Measurements from ENCODE around the gene GABRR2. TPM values are rescaled to one million over a fixed set of nuclear protein-coding genes. Genes with fewer than 3 reads are reported as not detected.

The GABRR2 gene
- total RNA-seq, 2 donors from 2014 or later = 0.48 to 0.49 TPM

GRCh38 chr6:89281779-89282246 is 33.3 kb downstream of the GABRR2 start:
- no peaks in the 10 kb centered on the region for H3K27me3 ChIP-seq
- DNase-seq = peak; percentile 24
- no peak overlapping the region for H3K4me3 ChIP-seq
- no peaks in the 10 kb centered on the region for H3K36me3 ChIP-seq
- intact Hi-C loops (cut with DNase I) = no loop called here
- TF ChIP-seq, protein P1, sequence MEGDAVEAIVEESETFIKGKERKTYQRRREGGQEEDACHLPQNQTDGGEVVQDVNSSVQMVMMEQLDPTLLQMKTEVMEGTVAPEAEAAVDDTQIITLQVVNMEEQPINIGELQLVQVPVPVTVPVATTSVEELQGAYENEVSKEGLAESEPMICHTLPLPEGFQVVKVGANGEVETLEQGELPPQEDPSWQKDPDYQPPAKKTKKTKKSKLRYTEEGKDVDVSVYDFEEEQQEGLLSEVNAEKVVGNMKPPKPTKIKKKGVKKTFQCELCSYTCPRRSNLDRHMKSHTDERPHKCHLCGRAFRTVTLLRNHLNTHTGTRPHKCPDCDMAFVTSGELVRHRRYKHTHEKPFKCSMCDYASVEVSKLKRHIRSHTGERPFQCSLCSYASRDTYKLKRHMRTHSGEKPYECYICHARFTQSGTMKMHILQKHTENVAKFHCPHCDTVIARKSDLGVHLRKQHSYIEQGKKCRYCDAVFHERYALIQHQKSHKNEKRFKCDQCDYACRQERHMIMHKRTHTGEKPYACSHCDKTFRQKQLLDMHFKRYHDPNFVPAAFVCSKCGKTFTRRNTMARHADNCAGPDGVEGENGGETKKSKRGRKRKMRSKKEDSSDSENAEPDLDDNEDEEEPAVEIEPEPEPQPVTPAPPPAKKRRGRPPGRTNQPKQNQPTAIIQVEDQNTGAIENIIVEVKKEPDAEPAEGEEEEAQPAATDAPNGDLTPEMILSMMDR (IDR thresholded peaks at IDR 0.05) = peak; percentile 21
- H3K9me3 ChIP-seq = no peaks in the 10 kb centered on the region
- no peak overlapping the region for H3K9ac ChIP-seq (ENCODE audit: low read depth in 2 of 2, low read length in 2 of 2)
- H3K27ac ChIP-seq = no peak overlapping the region
- no peaks in the 10 kb centered on the region for H3K4me1 ChIP-seq

DNA sequence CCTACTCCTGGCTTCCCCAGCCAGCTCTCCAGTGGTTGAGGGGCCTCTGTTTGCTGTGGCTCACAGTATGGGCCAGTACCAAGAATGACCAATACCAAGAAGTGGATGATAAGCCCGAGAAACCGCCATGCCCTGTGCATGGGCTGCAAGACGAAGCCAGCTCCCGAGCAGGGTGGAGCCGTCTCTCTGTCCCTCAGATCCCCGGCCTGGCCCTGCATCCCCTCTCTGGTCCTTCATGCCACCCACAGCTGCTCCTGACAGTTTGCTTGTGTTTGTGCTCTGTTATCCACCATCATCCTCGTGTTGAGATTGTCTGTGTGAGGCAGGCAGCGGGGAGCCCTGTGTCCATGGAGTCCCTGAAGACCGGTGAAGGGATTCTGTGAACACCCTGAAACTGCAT is 36.1 kb downstream of the GABRR2 start:
- no peaks in the 10 kb centered on the region for H3K4me1 ChIP-seq
- no peak overlapping the region for H3K9ac ChIP-seq (ENCODE audit: low read depth in 2 of 2, low read length in 2 of 2)
- no peak overlapping the region for H3K27ac ChIP-seq
- H3K4me3 ChIP-seq = no peak overlapping the region
- TF ChIP-seq, protein P1 (IDR thresholded peaks at IDR 0.05) = no peak
- DNase-seq = no peak
- H3K27me3 ChIP-seq = no peaks in the 10 kb centered on the region
- H3K36me3 ChIP-seq = no peaks in the 10 kb centered on the region
- no peaks in the 10 kb centered on the region for H3K9me3 ChIP-seq
- intact Hi-C loops (cut with DNase I) = no loop called here

DNA sequence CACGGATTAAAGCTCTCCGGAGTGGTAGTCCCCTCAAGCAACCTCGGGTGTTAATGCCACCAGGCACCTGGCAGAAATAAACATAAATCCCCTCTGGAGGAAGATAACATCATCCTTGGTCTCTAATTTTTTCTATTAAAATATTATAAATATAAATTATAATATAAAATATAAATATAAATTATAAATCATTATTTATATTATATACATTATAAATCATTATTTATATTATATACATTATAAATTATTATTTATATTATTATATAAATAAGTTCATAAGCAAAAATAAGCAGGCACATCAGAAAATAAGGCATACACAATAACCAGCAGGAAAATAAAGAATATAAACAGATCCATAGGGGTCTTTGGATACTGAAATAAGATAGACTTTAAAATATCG is 39.2 kb downstream of the GABRR2 start:
- DNase-seq = no peak
- TF ChIP-seq, protein P1 (IDR thresholded peaks at IDR 0.05) = no peak
- no peaks in the 10 kb centered on the region for H3K27me3 ChIP-seq
- intact Hi-C loops (cut with DNase I) = no loop called here
- H3K9me3 ChIP-seq = no peaks in the 10 kb centered on the region
- no peak overlapping the region for H3K4me3 ChIP-seq
- no peaks in the 10 kb centered on the region for H3K4me1 ChIP-seq
- no peak overlapping the region for H3K9ac ChIP-seq (ENCODE audit: low read depth in 2 of 2, low read length in 2 of 2)
- H3K36me3 ChIP-seq = no peaks in the 10 kb centered on the region
- no peak overlapping the region for H3K27ac ChIP-seq

DNA sequence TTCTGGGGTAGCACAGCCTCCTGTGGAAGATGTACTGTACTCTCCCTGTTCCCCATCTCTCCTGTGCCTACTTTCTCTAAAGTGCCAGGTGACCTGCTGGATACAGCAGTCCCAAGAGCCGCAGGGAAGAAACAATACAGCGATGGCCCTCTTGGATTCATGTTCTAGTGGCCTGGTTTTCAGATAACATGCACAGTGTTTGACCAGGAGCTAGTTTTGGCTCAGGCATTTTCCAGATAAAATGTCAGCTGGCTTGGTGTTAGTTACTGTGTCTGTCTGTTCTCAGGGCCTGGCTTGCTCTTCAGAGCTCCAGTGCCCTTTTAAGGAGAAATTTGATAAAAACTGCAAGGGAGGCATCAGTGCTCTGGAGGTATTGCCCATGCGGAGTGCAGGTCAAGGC is 41.3 kb downstream of the GABRR2 start:
- Histone ChIP-seq H3K4me3 (no peak overlapping the region), H3K27me3 (no peaks in the 10 kb centered on the region)

GRCh38 chr6:89272596-89272995 is 42.5 kb downstream of the GABRR2 start:
- no peak overlapping the region for H3K9ac ChIP-seq (ENCODE audit: low read depth in 2 of 2, low read length in 2 of 2)
- no peak for DNase-seq
- no peak overlapping the region for H3K4me3 ChIP-seq

More for the DNA sequence above, 41.3 kb downstream of the GABRR2 start:
- Histone ChIP-seq H3K9ac (ENCODE audit: low read depth in 2 of 2, low read length in 2 of 2) (no peak overlapping the region), H3K27ac (no peak overlapping the region), H3K4me1 (no peaks in the 10 kb centered on the region), H3K9me3 (no peaks in the 10 kb centered on the region), H3K36me3 (no peaks in the 10 kb centered on the region)
- DNase-seq = no peak
- TF ChIP-seq, protein P1 (IDR thresholded peaks at IDR 0.05) = no peak
- intact Hi-C loops (cut with DNase I) = no loop called here

More at GRCh38 chr6:89272596-89272995, 42.5 kb downstream of the GABRR2 start:
- intact Hi-C loops (cut with DNase I) = no loop called here
- no peaks in the 10 kb centered on the region for H3K9me3 ChIP-seq
- H3K4me1 ChIP-seq = no peaks in the 10 kb centered on the region
- no peaks in the 10 kb centered on the region for H3K36me3 ChIP-seq
- TF ChIP-seq, protein P1 (IDR thresholded peaks at IDR 0.05) = no peak
- no peak overlapping the region for H3K27ac ChIP-seq
- H3K27me3 ChIP-seq = no peaks in the 10 kb centered on the region

Data from colonic mucosa (tissue), 4 donors.